Esophagus (tissue), 2 donors: ENCODE data around the gene SFMBT2. TPM values are rescaled to one million over a fixed set of nuclear protein-coding genes. Genes with fewer than 3 reads are reported as not detected.

Experiments
- H3K27ac ChIP-seq, 2 donors: one replicate each; pipeline ENCODE4 v1.5.1; 2013; ENCODE audit warnings: low read depth in 2 of 2, mild to moderate bottlenecking in 2 of 2, inconsistent platforms in 1 of 2, low read length in 1 of 2, moderate library complexity in 1 of 2
- H3K27me3 ChIP-seq, 2 donors: one replicate each; pipeline ENCODE4 v1.6.1; 2013; ENCODE audit warnings: low read length in 2 of 2, control low read depth in 1 of 2, mild to moderate bottlenecking in 1 of 2; ENCODE audit not compliant: insufficient read depth in 2 of 2, control insufficient read depth in 1 of 2
- H3K36me3 ChIP-seq, 2 donors: one replicate each; pipeline ENCODE4 v1.6.1; 2013; ENCODE audit warnings: low read length in 1 of 2; ENCODE audit not compliant: control insufficient read depth in 2 of 2, insufficient read depth in 2 of 2
- H3K4me1 ChIP-seq, 2 donors: one replicate each; pipeline ENCODE4 v1.6.1; 2013; ENCODE audit warnings: low read length in 1 of 2; ENCODE audit not compliant: control insufficient read depth in 2 of 2, insufficient read depth in 2 of 2
- H3K4me3 ChIP-seq, 2 donors: one replicate each; pipeline ENCODE4 v1.5.1; 2013; ENCODE audit warnings: low read length in 2 of 2, mild to moderate bottlenecking in 2 of 2, low read depth in 1 of 2, moderate library complexity in 1 of 2
- H3K9me3 ChIP-seq, 2 donors: one replicate each; pipeline ENCODE4 v1.6.1; 2013; ENCODE audit warnings: mild to moderate bottlenecking in 2 of 2, low read depth in 1 of 2, low read length in 1 of 2, moderate library complexity in 1 of 2; ENCODE audit not compliant: control insufficient read depth in 2 of 2, insufficient read depth in 1 of 2
- WGBS, 2 donors: extraction: QIAGEN DNeasy Blood & Tissue Kit; methylation state at CpG; one replicate each; pipeline ENCODE4 v1.1.7; 2013; 5-methylcytosine and 5-hydroxymethylcytosine counted together
- polyA plus RNA-seq, 2 donors: library from polyadenylated mRNA; stranded (reverse); fragments of 200-250 nt; gene quantifications; one replicate each; pipeline ENCODE4 v1.2.3, GENCODE V29; 2013
- donor health status: healthy with polysubstance abuse.
- donor health status: Bipolar disorder and iron deficiency.

The SFMBT2 gene
- polyA plus RNA-seq, 2 donors, result 0.45 to 0.55 TPM

- no peaks in the 10 kb centered on the region for H3K9me3 ChIP-seq
- H3K4me3 ChIP-seq, result no peak overlapping the region
- no peaks in the 10 kb centered on the region for H3K36me3 ChIP-seq
- no peak overlapping the region for H3K27ac ChIP-seq
- WGBS, 2 donors, result 85% methylated on average over 5 of the region's 5 CpGs
- H3K4me1 ChIP-seq, result no peaks in the 10 kb centered on the region
- peaks cover 0 to 2% of the 10 kb centered on the region in 2 donors for H3K27me3 ChIP-seq
These were observed 18.0 kb upstream of the SFMBT2 start for GRCh38 chr10:7428673-7429350.

GRCh38 chr10:7426349-7426748, 15.5 kb upstream of the SFMBT2 start:
- Histone ChIP-seq H3K4me1 (no peaks in the 10 kb centered on the region), H3K27me3 (no peaks in the 10 kb centered on the region), H3K9me3 (no peaks in the 10 kb centered on the region), H3K36me3 (no peaks in the 10 kb centered on the region), H3K27ac (no peak overlapping the region), H3K4me3 (no peak overlapping the region)
- WGBS, 2 donors, result 69 to 76% methylated on average over 4 of the region's 4 CpGs

GRCh38 chr10:7425691-7426090, 14.9 kb upstream of the SFMBT2 start:
- 94 to 95% methylated on average over 5 of the region's 5 CpGs for WGBS, 2 donors

GRCh38 chr10:7424919-7425318, 14.1 kb upstream of the SFMBT2 start:
- no peaks in the 10 kb centered on the region for H3K36me3 ChIP-seq
- no peaks in the 10 kb centered on the region for H3K27me3 ChIP-seq
- WGBS, 2 donors, result 67 to 86% methylated on average over 3 of the region's 3 CpGs
- H3K4me1 ChIP-seq, result no peaks in the 10 kb centered on the region
- H3K9me3 ChIP-seq, result no peaks in the 10 kb centered on the region
- no peak overlapping the region for H3K27ac ChIP-seq
- no peak overlapping the region for H3K4me3 ChIP-seq

More at GRCh38 chr10:7425691-7426090, 14.9 kb upstream of the SFMBT2 start:
- H3K4me1 ChIP-seq, result no peaks in the 10 kb centered on the region
- no peaks in the 10 kb centered on the region for H3K9me3 ChIP-seq
- H3K27ac ChIP-seq, result no peak overlapping the region
- H3K4me3 ChIP-seq, result no peak overlapping the region
- H3K36me3 ChIP-seq, result no peaks in the 10 kb centered on the region
- H3K27me3 ChIP-seq, result no peaks in the 10 kb centered on the region

- Histone ChIP-seq H3K27me3 (no peaks in the 10 kb centered on the region), H3K27ac (no peak overlapping the region), H3K4me3 (no peak overlapping the region), H3K36me3 (no peaks in the 10 kb centered on the region), H3K9me3 (no peaks in the 10 kb centered on the region), H3K4me1 (no peaks in the 10 kb centered on the region)
- 61 to 63% methylated on average over 12 of the region's 12 CpGs for WGBS, 2 donors
These were observed 13.5 kb upstream of the SFMBT2 start for GRCh38 chr10:7424315-7424714.

GRCh38 chr10:7423521-7423920, 12.7 kb upstream of the SFMBT2 start:
- Histone ChIP-seq H3K27me3 (no peaks in the 10 kb centered on the region), H3K36me3 (no peaks in the 10 kb centered on the region), H3K4me3 (no peak overlapping the region), H3K9me3 (no peaks in the 10 kb centered on the region), H3K27ac (no peak overlapping the region), H3K4me1 (no peaks in the 10 kb centered on the region)
- WGBS, 2 donors, result 27 to 28% methylated on average over 6 of the region's 6 CpGs

GRCh38 chr10:7421526-7421925, 10.7 kb upstream of the SFMBT2 start:
- no peak overlapping the region for H3K4me3 ChIP-seq
- 66 to 69% methylated on average over 1 of the region's 1 CpG for WGBS, 2 donors
- no peaks in the 10 kb centered on the region for H3K9me3 ChIP-seq
- no peak overlapping the region for H3K27ac ChIP-seq
- H3K36me3 ChIP-seq, result no peaks in the 10 kb centered on the region
- H3K27me3 ChIP-seq, result no peaks in the 10 kb centered on the region
- no peaks in the 10 kb centered on the region for H3K4me1 ChIP-seq

GRCh38 chr10:7419998-7420397, 9.2 kb upstream of the SFMBT2 start:
- Histone ChIP-seq H3K36me3 (no peaks in the 10 kb centered on the region), H3K27me3 (no peaks in the 10 kb centered on the region), H3K9me3 (no peaks in the 10 kb centered on the region), H3K4me1 (no peaks in the 10 kb centered on the region), H3K4me3 (no peak overlapping the region), H3K27ac (no peak overlapping the region)
- 87 to 88% methylated on average over 8 of the region's 8 CpGs for WGBS, 2 donors

- 16 to 23% methylated on average over 1 of the region's 1 CpG for whole genome bisulfite sequencing, 2 donors
- Histone ChIP-seq H3K27ac (no peak overlapping the region), H3K4me1 (peaks cover under 1 to 2% of the 10 kb centered on the region in 2 donors), H3K36me3 (no peaks in the 10 kb centered on the region), H3K27me3 (no peaks in the 10 kb centered on the region), H3K4me3 (no peak overlapping the region), H3K9me3 (no peaks in the 10 kb centered on the region)
These were observed 7.0 kb upstream of the SFMBT2 start for GRCh38 chr10:7417807-7418206.

GRCh38 chr10:7417103-7417623, 6.3 kb upstream of the SFMBT2 start:
- 0 to 4% methylated on average over 2 of the region's 2 CpGs for WGBS, 2 donors
- H3K27ac ChIP-seq, result no peak overlapping the region

More at GRCh38 chr10:7417103-7417623, 6.3 kb upstream of the SFMBT2 start:
- no peaks in the 10 kb centered on the region for H3K36me3 ChIP-seq
- H3K27me3 ChIP-seq, result no peaks in the 10 kb centered on the region
- H3K9me3 ChIP-seq, result no peaks in the 10 kb centered on the region
- H3K4me1 ChIP-seq, result peaks cover 7 to 8% of the 10 kb centered on the region in 2 donors
- no peak overlapping the region for H3K4me3 ChIP-seq
